GM10266 (cell line): ENCODE results near the gene FHOD3.

Experiments used
- DNase-seq: peaks from one replicate; pipeline ENCODE4 v3.0.0; 2012; ENCODE audit errors: extremely low spot score
- CTCF ChIP-seq: IDR thresholded peaks from 2 replicates; pipeline ENCODE4 v1.5.1; 2012; ENCODE audit warnings: mild to moderate bottlenecking, low read depth; ENCODE audit not compliant: control insufficient read depth, insufficient read depth; ENCODE audit errors: missing control alignments

Gene FHOD3

DNA sequence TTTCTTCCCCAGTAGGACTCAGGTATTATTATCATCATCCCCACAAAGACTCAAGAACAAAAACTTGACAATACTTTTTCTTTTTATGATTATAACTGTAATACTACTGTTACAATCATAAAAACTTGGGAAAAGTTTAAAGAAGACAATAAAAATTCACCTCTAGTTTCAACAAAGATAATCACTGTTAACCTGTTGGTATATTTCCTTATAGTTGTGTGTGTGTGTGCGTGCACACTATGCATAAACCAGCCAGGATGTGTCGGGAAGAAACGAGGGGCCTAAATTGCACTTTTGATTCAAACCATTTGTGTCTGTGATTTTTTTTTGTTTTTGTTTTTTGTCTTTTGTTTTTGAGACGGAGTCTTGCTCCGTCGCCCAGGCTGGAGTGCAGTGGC, 298.3 kb downstream of the FHOD3 start:
- TF ChIP-seq CTCF: no peak
- DNase-seq: no peak

DNA sequence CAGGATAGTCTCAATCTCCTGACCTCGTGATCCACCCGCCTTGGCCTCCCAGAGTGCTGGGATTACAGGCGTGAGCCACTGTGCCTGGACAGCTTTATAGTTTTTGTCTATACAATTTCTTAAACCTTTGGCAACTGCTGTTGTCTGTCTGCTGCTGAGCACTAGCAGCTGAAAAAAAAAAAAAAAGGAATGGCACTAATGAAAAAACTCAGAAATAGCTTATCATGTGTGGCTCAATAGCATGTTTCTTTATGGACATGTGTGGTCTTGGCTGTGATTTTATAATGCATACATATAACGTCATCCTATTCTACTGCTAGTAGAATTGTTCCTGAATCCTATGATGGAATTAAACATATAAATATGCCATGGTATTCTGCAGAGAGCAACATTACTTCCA, 300.1 kb downstream of the FHOD3 start:
- TF ChIP-seq CTCF: no peak
- DNase-seq: no peak

DNA sequence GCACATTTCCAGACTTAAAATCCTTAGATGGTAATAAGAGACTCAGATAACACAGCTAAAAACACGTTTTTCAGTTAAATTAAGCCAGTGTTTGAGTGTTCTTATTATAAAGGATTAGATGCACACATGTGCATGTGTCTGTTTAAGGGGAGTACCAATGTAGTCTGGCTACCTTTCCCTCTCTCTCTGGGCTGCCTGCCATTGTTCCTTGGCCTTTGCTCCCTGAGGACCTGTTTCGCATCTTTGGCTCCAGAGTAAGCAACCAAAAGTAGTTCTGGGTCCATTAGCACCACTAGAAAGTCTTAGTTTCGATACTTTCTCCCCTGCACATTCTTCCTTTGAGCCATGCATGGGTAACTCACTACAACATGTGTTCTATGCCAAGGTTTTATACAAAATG, 303.0 kb downstream of the FHOD3 start:
- DNase-seq: no peak
- no peak for TF ChIP-seq CTCF

DNA sequence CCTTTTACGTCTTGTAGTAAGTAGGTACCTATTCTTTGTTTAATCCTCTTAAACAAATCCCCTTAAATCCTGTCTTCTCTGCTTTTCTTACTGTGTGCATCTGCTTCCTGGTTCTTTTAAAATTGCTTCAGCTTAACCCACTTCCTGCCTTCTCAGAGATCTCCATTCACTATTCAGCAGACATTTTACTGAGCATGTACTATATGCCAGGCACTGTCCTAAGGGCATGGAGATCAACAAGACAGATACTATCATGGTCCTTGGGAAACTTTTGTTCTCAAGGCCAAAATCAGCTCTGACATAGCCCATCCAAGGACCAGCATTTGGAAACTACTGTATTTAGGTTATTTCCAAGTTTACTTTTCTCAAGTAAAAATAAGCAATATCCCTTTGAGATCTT, 303.8 kb downstream of the FHOD3 start:
- TF ChIP-seq CTCF: no peak
- no peak for DNase-seq

- DNase-seq: no peak
- no peak for TF ChIP-seq CTCF
Observed at GRCh38 chr18:36602071-36602470, 304.6 kb downstream of the FHOD3 start.

GRCh38 chr18:36602620-36603019, 305.1 kb downstream of the FHOD3 start:
- no peak for TF ChIP-seq CTCF
- no peak for DNase-seq

DNA sequence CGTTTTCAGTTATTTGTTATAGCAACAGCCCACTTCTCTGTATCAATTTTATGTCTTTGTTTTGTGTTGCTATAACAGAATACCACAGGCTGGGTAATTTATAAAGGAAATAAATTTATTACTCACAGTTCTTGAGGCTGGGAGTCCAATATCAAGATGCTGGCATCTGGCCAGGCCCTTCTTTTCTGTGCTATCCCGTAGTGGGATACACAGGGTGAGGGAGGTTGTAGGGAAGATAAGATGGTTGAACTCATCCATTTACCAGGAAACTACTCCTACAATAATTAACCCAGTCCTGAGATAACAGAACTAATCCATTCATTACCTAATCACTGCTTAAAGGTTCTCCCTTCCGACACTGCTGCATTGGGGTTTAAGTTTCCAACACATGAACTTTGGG, 310.6 kb downstream of the FHOD3 start:
- TF ChIP-seq CTCF: no peak
- no peak for DNase-seq
